Measurements from ENCODE around the gene RASGRF1.
A peak's percentile ranks its signal among the peaks of the same experiment; 100 is the strongest.

Gene RASGRF1

GRCh38 chr15:78982736-78983135 lies 107.8 kb downstream of the RASGRF1 start:
- no peak for ATAC-seq

GRCh38 chr15:78981532-78982313 lies 108.9 kb downstream of the RASGRF1 start:
- no peak for ATAC-seq

GRCh38 chr15:78979456-78980320 lies 110.9 kb downstream of the RASGRF1 start:
- peak in 1 of 2 donors; percentile 8 for ATAC-seq

- no peak for ATAC-seq
These were observed 111.9 kb downstream of the RASGRF1 start for GRCh38 chr15:78978601-78979179.

- no peak for ATAC-seq
These were observed 112.8 kb downstream of the RASGRF1 start for GRCh38 chr15:78977591-78978347.

- ATAC-seq: peak in 1 of 2 donors; percentile 55
These were observed 113.4 kb downstream of the RASGRF1 start for GRCh38 chr15:78977091-78977571.

GRCh38 chr15:78976691-78977090 lies 113.9 kb downstream of the RASGRF1 start:
- no peak for ATAC-seq

GRCh38 chr15:78974272-78974918 lies 116.2 kb downstream of the RASGRF1 start:
- no peak for ATAC-seq

- no peak for ATAC-seq
These were observed 120.8 kb downstream of the RASGRF1 start for GRCh38 chr15:78969687-78970349.

- ATAC-seq: no peak
These were observed 121.9 kb downstream of the RASGRF1 start for GRCh38 chr15:78968539-78969271.

- no peak for ATAC-seq
These were observed 122.5 kb downstream of the RASGRF1 start for GRCh38 chr15:78968114-78968513.

- no peak for ATAC-seq
These were observed 130.3 kb downstream of the RASGRF1 start for GRCh38 chr15:78960308-78960707.

GRCh38 chr15:78959360-78959759 lies 131.2 kb downstream of the RASGRF1 start:
- ATAC-seq: no peak

- ATAC-seq: no peak
These were observed 133.0 kb downstream of the RASGRF1 start for GRCh38 chr15:78957416-78958093.

GRCh38 chr15:78956937-78957336 lies 133.6 kb downstream of the RASGRF1 start:
- ATAC-seq: no peak

GRCh38 chr15:78955355-78955754 lies 135.2 kb downstream of the RASGRF1 start:
- ATAC-seq: no peak

GRCh38 chr15:78951841-78952238 lies 138.7 kb downstream of the RASGRF1 start:
- ATAC-seq: no peak

GRCh38 chr15:78950902-78951840 lies 139.4 kb downstream of the RASGRF1 start:
- ATAC-seq: peak in 1 of 2 donors; percentile 36

GRCh38 chr15:78950343-78950742 lies 140.2 kb downstream of the RASGRF1 start:
- ATAC-seq: no peak
